ENCODE results near the gene IMMP2L. TPM values are rescaled to one million over a fixed set of nuclear protein-coding genes. Genes with fewer than 3 reads are reported as not detected.

The IMMP2L gene
- total RNA-seq, 1 experiment from 2014 or later, result 13.6 TPM

DNA sequence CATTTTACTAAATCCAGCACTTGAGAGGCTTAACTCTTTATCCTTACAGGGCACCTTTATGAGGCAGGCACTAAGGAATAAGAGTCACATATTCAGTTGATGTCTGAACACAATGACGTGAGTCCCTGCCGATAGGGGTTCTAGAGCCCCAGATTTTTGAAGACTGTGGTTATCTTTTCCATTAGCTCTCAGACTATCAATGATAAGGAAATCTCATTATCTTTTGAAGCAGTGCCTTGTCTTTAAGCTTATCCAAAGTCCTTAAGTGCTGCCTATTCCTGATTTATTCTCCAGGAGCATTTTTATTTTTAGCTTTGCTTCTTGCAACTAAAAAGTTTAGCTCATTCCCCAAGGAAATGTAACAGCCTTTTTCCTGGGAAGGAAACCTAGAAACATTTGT is 915.5 kb downstream of the IMMP2L start (continued):
- TF ChIP-seq, protein P1, sequence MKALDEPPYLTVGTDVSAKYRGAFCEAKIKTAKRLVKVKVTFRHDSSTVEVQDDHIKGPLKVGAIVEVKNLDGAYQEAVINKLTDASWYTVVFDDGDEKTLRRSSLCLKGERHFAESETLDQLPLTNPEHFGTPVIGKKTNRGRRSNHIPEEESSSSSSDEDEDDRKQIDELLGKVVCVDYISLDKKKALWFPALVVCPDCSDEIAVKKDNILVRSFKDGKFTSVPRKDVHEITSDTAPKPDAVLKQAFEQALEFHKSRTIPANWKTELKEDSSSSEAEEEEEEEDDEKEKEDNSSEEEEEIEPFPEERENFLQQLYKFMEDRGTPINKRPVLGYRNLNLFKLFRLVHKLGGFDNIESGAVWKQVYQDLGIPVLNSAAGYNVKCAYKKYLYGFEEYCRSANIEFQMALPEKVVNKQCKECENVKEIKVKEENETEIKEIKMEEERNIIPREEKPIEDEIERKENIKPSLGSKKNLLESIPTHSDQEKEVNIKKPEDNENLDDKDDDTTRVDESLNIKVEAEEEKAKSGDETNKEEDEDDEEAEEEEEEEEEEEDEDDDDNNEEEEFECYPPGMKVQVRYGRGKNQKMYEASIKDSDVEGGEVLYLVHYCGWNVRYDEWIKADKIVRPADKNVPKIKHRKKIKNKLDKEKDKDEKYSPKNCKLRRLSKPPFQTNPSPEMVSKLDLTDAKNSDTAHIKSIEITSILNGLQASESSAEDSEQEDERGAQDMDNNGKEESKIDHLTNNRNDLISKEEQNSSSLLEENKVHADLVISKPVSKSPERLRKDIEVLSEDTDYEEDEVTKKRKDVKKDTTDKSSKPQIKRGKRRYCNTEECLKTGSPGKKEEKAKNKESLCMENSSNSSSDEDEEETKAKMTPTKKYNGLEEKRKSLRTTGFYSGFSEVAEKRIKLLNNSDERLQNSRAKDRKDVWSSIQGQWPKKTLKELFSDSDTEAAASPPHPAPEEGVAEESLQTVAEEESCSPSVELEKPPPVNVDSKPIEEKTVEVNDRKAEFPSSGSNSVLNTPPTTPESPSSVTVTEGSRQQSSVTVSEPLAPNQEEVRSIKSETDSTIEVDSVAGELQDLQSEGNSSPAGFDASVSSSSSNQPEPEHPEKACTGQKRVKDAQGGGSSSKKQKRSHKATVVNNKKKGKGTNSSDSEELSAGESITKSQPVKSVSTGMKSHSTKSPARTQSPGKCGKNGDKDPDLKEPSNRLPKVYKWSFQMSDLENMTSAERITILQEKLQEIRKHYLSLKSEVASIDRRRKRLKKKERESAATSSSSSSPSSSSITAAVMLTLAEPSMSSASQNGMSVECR (CRISPR knock-in tag; IDR thresholded peaks at IDR 0.05; ENCODE audit: borderline replicate concordance), result no peak
- TF ChIP-seq ZNF263 (CRISPR knock-in tag; IDR thresholded peaks at IDR 0.05; ENCODE audit: low read depth), result no peak

DNA sequence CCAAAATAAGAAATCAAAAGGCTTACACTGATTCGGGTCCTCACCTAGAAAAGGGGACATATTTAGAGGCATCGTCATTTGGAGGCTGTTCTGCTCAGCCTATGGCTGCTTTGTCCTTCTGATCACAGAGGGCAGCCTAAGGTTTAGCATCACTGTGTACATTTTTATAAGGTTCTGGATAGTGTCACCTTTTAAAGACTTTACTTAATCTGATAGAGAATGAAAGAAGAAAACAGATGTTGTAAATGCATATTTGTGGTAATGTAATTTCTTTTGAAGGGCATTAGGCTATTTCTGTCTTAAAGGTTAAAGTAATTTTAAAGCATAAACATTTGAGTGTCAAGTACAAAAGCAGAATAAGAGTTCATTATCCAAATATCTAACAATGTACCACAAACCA is 916.7 kb downstream of the IMMP2L start:
- H3K36me3 Mint-ChIP-seq, result no peaks in the 10 kb centered on the region
- no peak for TF ChIP-seq TEAD1 (CRISPR knock-in tag; IDR thresholded peaks at IDR 0.05)
- no peak for TF ChIP-seq ELF4 (CRISPR knock-in tag; IDR thresholded peaks at IDR 0.05; ENCODE audit: low read depth)
- TF ChIP-seq, protein P2, sequence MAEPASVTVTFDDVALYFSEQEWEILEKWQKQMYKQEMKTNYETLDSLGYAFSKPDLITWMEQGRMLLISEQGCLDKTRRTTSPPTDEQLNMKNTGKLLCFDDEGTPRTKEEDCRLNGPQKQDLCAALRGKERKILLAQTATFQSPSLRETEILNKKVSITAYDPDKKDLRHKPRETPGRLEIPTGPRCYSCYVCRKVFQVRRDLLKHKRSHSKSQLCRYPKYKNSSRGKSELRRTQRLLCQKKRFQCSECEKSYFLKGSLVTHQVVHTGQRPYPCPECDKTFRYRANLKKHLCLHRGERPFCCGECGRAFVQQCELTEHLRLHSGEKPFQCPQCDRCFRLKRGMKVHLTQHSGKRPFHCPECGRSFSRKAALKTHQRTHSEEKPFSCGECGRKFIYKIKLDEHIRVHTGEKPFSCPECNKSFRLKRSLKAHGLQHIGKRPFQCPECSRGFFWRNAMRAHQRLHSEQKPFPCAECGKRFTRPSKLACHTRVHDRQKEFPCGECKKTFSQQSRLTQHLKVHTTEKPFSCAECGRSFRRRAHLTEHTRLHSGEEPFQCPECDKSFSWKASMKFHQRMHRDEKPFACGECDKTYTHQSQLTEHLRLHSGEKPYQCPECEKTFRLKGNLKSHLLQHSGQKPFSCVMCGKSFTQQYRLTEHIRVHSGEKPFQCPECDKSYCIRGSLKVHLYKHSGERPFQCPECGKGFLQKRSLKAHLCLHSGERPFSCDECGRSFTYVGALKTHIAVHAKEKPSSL (CRISPR knock-in tag; conservative IDR thresholded peaks at IDR 0.05), result no peak
- TF ChIP-seq TEAD4 (CRISPR knock-in tag; IDR thresholded peaks at IDR 0.05), result no peak
- no peak for TF ChIP-seq ZNF121 (CRISPR knock-in tag; IDR thresholded peaks at IDR 0.05)
- TF ChIP-seq, protein P3, sequence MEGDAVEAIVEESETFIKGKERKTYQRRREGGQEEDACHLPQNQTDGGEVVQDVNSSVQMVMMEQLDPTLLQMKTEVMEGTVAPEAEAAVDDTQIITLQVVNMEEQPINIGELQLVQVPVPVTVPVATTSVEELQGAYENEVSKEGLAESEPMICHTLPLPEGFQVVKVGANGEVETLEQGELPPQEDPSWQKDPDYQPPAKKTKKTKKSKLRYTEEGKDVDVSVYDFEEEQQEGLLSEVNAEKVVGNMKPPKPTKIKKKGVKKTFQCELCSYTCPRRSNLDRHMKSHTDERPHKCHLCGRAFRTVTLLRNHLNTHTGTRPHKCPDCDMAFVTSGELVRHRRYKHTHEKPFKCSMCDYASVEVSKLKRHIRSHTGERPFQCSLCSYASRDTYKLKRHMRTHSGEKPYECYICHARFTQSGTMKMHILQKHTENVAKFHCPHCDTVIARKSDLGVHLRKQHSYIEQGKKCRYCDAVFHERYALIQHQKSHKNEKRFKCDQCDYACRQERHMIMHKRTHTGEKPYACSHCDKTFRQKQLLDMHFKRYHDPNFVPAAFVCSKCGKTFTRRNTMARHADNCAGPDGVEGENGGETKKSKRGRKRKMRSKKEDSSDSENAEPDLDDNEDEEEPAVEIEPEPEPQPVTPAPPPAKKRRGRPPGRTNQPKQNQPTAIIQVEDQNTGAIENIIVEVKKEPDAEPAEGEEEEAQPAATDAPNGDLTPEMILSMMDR (IDR thresholded peaks at IDR 0.05), result no peak
- TF ChIP-seq, protein P4, sequence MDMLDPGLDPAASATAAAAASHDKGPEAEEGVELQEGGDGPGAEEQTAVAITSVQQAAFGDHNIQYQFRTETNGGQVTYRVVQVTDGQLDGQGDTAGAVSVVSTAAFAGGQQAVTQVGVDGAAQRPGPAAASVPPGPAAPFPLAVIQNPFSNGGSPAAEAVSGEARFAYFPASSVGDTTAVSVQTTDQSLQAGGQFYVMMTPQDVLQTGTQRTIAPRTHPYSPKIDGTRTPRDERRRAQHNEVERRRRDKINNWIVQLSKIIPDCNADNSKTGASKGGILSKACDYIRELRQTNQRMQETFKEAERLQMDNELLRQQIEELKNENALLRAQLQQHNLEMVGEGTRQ (CRISPR knock-in tag; IDR thresholded peaks at IDR 0.05), result no peak
- TF ChIP-seq, protein P5, sequence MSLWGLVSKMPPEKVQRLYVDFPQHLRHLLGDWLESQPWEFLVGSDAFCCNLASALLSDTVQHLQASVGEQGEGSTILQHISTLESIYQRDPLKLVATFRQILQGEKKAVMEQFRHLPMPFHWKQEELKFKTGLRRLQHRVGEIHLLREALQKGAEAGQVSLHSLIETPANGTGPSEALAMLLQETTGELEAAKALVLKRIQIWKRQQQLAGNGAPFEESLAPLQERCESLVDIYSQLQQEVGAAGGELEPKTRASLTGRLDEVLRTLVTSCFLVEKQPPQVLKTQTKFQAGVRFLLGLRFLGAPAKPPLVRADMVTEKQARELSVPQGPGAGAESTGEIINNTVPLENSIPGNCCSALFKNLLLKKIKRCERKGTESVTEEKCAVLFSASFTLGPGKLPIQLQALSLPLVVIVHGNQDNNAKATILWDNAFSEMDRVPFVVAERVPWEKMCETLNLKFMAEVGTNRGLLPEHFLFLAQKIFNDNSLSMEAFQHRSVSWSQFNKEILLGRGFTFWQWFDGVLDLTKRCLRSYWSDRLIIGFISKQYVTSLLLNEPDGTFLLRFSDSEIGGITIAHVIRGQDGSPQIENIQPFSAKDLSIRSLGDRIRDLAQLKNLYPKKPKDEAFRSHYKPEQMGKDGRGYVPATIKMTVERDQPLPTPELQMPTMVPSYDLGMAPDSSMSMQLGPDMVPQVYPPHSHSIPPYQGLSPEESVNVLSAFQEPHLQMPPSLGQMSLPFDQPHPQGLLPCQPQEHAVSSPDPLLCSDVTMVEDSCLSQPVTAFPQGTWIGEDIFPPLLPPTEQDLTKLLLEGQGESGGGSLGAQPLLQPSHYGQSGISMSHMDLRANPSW (CRISPR knock-in tag; conservative IDR thresholded peaks at IDR 0.05; ENCODE audit: low read depth), result no peak
- no peak for TF ChIP-seq MYBL2 (CRISPR knock-in tag; IDR thresholded peaks at IDR 0.05)
- no peak for TF ChIP-seq NFE2L1 (CRISPR knock-in tag; IDR thresholded peaks at IDR 0.05)
- TF ChIP-seq, protein P6, sequence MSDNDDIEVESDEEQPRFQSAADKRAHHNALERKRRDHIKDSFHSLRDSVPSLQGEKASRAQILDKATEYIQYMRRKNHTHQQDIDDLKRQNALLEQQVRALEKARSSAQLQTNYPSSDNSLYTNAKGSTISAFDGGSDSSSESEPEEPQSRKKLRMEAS (CRISPR knock-in tag; IDR thresholded peaks at IDR 0.05), result no peak
- TF ChIP-seq, protein P7, sequence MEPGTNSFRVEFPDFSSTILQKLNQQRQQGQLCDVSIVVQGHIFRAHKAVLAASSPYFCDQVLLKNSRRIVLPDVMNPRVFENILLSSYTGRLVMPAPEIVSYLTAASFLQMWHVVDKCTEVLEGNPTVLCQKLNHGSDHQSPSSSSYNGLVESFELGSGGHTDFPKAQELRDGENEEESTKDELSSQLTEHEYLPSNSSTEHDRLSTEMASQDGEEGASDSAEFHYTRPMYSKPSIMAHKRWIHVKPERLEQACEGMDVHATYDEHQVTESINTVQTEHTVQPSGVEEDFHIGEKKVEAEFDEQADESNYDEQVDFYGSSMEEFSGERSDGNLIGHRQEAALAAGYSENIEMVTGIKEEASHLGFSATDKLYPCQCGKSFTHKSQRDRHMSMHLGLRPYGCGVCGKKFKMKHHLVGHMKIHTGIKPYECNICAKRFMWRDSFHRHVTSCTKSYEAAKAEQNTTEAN (CRISPR knock-in tag; IDR thresholded peaks at IDR 0.05), result no peak
- TF ChIP-seq GTF2I (CRISPR knock-in tag; conservative IDR thresholded peaks at IDR 0.05), result no peak
- TF ChIP-seq FOXK1 (CRISPR knock-in tag; IDR thresholded peaks at IDR 0.05), result no peak
- TF ChIP-seq, protein P8, sequence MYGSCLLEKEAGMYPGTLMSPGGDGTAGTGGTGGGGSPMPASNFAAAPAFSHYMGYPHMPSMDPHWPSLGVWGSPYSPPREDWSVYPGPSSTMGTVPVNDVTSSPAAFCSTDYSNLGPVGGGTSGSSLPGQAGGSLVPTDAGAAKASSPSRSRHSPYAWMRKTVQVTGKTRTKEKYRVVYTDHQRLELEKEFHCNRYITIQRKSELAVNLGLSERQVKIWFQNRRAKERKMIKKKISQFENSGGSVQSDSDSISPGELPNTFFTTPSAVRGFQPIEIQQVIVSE (CRISPR knock-in tag; IDR thresholded peaks at IDR 0.05; ENCODE audit: borderline replicate concordance), result no peak
- TF ChIP-seq, protein P9, sequence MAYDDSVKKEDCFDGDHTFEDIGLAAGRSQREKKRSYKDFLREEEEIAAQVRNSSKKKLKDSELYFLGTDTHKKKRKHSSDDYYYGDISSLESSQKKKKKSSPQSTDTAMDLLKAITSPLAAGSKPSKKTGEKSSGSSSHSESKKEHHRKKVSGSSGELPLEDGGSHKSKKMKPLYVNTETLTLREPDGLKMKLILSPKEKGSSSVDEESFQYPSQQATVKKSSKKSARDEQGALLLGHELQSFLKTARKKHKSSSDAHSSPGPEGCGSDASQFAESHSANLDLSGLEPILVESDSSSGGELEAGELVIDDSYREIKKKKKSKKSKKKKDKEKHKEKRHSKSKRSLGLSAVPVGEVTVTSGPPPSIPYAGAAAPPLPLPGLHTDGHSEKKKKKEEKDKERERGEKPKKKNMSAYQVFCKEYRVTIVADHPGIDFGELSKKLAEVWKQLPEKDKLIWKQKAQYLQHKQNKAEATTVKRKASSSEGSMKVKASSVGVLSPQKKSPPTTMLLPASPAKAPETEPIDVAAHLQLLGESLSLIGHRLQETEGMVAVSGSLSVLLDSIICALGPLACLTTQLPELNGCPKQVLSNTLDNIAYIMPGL (CRISPR knock-in tag; IDR thresholded peaks at IDR 0.05), result no peak
- TF ChIP-seq PRRX2 (CRISPR knock-in tag; IDR thresholded peaks at IDR 0.05), result no peak

More for the DNA sequence above, 916.7 kb downstream of the IMMP2L start:
- POLR2A ChIA-PET, result no interaction called here
- Mint-ChIP-seq H3K4me3 (no peak overlapping the region), H3K27ac (no peak overlapping the region), H3K9me3 (no peaks in the 10 kb centered on the region), H3K27me3 (ENCODE audit: low read depth) (no peaks in the 10 kb centered on the region), H3K4me1 (peaks cover 14% of the 10 kb centered on the region)
- CTCF ChIA-PET, result interaction anchor here (0.9 kb wide), 1 partner anchor 453 kb away, joined by 3 read pairs; no protein-coding TSS in a partner anchor
- DNase-seq (ENCODE audit: low spot score) (no peak), ATAC-seq (no peak)

Measured in WTC11 (cell line).